Occipital lobe (tissue), 2 donors: Measurements from ENCODE around the gene FAM20C. TPM values are rescaled to one million over a fixed set of nuclear protein-coding genes. Genes with fewer than 3 reads are reported as not detected.
A peak's percentile ranks its signal among the peaks of the same experiment; 100 is the strongest.

Experiments used
- DNase-seq: peaks from one replicate; lab custom pipeline; 2025; lab: John Stamatoyannopoulos, UW
- total RNA-seq: library from RNA; depleted of rRNA; stranded (reverse); fragments of >200 nt; gene quantifications from one replicate; pipeline ENCODE4 v1.2.3, GENCODE V29; 2014

FAM20C gene
- total RNA-seq, 1 donor from 2014 or later, result 18.1 TPM

GRCh38 chr7:208130-208673, 15.8 kb downstream of the FAM20C start:
- no peak for DNase-seq

DNA sequence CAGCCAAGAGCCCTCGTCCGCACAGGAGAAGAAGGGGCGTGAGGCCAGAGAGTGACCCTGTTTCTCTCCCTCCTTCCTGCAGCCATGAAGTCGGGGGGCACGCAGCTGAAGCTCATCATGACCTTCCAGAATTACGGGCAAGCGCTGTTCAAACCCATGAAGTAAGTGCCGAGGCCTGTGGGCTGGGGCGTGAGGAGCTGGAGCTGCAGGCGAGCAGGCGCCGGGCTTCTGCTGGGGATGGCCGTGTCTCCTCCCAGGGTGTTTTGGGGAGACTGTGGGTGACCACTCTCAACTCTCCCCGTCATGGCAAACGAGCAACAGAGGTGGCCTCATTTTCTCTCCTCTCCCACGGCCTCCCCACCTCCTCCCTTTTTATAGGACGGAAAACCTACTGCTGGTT, 16.4 kb downstream of the FAM20C start:
- DNase-seq, result no peak

GRCh38 chr7:209416-209815, 17.0 kb downstream of the FAM20C start:
- DNase-seq, result no peak

DNA sequence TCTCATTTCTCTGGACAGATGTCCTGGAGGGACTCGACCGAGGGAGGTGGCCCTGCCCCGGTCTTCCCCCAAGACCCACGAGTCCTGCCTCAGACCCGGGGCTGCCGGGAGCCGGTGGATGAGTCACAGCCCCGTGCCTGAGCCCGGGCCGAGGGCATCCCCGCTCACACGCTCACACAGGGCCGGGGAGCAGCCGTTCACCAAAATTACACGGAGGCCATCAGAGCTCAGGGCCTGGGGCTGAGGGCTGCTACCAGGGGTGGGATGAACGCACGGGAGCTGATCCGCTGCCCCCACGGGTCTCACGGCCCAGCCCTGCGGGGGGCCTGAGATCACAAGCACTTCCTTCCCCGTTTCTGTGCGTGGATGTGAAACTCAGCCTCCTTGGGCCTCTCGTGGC, 17.5 kb downstream of the FAM20C start:
- no peak for DNase-seq

- no peak for DNase-seq
Observed at GRCh38 chr7:210401-210925, 18.1 kb downstream of the FAM20C start.

- no peak for DNase-seq
Observed at GRCh38 chr7:211033-211714, 18.8 kb downstream of the FAM20C start.

DNA sequence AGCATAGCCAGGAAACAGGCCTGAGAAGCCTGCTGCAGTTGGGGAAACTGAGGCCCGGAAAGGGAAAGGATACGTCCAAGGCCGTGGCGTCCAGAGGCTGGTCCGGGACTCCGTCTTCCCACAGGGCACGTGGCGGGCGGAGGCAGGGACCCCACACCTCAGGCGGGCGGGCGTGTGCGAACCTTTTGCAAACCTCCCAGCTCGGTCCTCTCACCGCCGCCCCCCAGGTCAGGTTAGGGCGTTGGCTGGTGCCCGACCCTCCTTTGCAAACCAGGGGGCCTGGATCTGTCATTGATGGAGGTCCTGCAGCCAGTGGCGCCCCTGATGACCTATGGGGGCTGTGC, 19.3 kb downstream of the FAM20C start:
- no peak for DNase-seq

GRCh38 chr7:212754-213153, 20.4 kb downstream of the FAM20C start:
- DNase-seq, result no peak

DNA sequence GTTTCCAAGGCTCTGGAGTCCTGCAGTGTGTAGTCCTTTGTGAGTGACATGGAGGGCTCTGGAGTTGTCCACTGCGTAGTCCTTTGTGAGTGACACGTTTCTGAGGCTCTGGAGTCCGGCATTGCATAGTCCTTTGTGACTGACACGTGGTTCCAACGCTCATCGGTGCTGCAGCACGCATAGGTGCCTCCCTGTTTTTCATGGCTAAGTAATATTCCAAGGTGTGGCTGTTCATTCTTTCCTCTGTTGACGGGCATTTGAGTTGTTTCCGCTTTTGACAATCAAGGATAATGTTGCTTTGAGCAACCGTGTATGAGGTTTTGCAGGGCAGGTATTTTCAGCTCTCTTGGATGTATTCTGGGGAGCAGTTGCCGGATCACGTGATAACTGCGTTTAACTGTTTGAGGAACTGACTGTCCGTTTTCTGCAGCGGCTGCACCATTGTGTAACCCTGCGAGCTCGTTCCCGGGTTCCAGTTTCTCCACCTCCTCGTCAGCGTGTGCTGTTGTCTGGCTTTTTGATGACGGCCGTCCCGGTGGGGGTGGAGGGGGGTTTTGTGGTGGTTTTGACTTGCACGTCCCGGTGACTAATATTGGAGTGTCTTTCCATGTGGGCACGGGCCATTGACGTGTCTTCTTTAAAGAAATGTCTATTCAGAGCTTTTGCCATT, 21.1 kb downstream of the FAM20C start:
- DNase-seq, result no peak

DNA sequence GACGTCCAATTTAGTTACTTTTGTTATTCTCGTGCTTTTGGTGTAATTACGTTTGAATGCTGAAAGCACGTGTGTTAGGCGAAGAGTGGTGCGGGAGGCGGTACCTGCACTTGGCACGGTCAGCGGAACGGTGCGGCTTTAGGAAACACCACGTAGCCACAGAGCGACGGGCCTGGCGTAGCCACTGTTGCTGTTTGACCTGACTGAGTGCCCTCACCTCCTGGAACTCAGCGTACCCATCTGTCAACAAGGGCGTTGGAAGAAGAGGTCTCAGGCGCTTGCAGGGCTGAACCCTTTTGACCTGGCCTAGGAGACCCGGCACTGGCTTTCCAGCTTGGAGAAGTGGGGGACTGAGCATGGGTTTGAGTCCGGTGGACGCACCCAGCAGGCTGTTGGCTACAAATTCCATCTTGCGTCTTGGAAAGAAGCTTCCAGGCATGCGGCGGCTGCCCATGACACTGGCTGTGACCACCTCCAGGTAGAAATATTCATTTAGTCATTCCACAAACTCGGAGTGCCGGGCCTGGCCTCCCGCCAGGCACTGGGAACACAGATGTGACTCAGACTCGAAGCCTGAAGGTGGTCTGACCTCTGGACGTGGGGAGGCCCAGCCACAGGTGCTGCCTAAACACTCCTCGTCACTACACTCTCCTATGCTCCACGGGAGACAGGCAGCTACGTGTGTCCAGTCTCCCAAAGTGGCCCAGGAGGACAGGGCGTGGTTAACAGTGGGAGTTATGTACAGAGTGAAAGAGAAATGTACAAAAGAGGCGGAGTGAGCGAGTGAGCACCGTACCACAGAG, 22.2 kb downstream of the FAM20C start:
- no peak for DNase-seq

- DNase-seq, result no peak
Observed at GRCh38 chr7:216360-217300, 24.3 kb downstream of the FAM20C start.

DNA sequence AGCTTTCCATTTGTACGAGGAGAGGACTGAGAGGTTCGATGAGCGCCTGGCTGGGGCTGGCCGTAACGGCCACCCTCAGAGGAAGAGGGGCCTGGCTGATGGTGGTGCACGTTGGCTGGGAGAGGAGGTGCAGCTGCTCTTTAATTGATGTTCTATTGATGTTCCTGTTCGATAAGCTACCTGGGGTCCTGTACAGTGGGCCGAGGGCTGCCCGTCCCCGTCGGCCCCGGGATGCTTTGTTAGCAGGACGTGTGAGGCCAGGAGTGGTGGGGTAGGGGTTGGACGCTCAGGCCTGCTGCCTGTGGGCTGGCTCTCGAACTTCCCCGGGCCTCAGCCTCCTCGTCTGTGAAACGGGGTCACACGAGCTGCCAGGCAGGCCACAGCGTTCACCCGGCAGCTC, 25.4 kb downstream of the FAM20C start:
- DNase-seq, result no peak

- no peak for DNase-seq
Observed at GRCh38 chr7:218316-218715, 25.9 kb downstream of the FAM20C start.

DNA sequence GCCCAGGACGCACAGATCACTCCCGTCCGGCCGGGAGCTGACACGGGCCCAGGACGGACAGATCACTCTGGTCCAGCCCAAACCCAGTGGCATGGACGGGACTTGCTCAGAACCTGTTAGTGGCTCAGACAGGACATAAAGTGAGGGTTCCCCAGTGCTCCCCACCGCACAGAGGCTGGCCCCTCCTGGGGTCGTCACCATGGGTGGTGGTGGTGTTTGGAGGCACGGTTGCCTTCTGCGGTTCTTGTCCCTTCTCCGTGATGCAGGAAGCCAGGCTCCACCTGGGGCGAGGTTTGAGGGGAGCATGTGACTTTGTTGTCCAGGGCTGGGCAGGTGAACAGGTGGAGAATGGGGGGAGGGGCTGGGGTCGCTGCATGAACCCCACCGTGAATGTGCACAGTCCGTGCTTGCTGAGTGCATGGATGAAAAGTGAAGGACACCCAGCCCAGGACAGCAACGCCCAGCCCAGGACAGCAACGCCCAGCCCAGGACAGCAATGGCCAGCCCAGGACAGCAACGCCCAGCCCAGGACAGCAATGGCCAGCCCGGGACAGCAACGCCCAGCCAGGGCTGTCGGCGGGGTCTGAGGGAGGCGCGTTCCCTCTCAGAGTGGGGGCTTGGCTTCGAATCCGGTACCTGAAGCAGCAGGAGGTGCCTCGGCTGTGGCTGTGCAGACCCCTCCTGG, 26.7 kb downstream of the FAM20C start:
- no peak for DNase-seq

- peak; percentile 51 for DNase-seq
Observed at GRCh38 chr7:219581-220150, 27.3 kb downstream of the FAM20C start.

DNA sequence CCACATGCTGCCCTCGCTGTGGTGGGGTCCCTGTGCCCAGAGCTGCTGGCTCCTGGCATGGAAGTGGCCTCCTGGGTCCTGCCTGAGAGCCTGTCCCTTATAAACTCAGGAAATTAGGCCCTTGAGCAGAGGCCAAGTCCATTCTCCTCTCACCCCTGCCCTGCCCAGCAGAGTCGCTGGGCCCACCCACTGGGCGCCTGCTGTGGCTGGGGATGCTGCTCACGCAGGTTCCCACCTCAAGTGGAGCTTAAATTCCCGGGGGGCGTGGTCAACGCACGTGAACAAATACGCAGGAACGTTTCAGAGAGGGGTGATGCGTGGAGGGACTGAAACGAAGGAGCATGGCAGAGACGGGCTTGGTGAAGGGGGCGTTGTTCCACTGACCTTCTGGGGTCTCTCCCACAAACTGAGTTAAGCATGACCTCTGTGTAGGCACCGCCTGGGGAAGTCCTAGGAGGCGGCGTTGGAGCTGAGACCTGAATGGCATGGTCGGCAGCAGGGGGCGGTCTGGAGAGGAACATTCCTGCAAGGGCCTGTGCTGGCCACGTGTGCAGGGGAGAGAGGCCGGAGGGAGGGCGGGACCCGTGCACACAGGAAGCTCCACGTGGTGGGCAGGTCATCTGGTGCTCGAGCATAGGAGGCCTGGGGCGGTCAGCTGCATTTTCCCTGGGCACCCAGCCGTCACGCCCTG, 27.9 kb downstream of the FAM20C start:
- DNase-seq, result no peak

DNA sequence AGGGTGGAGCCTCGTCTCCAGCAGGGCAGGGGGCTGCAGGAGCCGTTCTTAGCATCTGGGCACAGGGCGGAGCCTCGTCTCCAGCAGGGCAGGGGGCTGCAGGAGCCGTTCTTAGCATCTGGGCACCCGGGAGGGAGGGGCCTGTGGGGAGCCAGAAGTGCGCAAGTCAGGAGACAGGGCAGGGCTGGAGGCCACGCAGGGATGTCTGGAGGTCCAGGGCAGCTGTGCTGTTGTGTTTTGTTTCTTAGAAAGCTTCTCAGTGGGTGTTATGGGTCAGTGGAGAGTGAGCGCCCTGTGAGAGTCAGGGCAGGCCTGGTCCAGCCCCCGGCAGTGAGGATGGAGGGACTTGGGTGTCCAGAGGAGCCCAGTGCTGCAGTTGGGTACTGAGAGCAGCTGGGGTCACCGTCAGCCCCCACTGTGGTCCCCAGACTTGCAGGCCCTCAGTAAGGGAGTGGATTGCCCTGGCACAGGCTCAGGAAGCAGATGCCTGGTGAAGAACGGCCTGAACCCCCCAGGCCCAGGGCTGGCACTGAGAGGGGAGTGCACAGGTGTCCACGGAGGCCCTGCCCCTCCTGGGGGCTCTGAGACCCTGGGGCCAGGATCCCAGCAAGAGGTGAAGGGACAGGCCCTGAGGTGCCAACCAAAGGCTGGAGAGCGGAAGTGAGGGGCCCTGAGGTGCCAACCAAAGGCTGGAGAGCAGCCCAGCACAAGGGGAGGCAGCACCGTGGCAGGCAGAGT, 29.8 kb downstream of the FAM20C start:
- no peak for DNase-seq

DNA sequence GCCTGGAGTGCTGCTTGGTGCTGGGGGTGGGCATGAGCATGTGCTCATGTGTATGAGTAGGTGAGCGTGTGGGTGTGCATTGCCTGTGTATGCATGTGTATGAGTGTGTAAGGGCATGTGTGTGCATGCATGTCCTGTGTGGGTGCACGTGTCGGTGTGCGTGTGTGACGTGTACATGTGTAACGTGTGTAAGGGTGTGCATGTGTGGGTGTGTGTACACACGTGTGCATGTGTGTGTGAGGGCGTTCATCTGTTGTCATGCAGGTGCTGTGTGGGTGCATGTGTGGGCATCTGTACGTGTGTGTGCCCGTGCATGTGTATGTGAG, 30.3 kb downstream of the FAM20C start:
- no peak for DNase-seq
